ENCODE measurements around the gene SOX11. TPM values are rescaled to one million over a fixed set of nuclear protein-coding genes. Genes with fewer than 3 reads are reported as not detected.

The SOX11 gene
- total RNA-seq, 4 donors from 2014 or later: not detected

GRCh38 chr2:5699963-5700362 lies 7.8 kb downstream of the SOX11 start:
- intact Hi-C loops (cut with DNase I): no loop called here
- Histone ChIP-seq H3K9me3 (no peaks in the 10 kb centered on the region), H3K27ac (no peak overlapping the region), H3K4me1 (peaks cover 17 to 18% of the 10 kb centered on the region in 2 donors), H3K27me3 (peaks cover 33% of the 10 kb centered on the region), H3K36me3 (no peaks in the 10 kb centered on the region), H3K4me3 (replicated peaks in 1 of 3) (no peak overlapping the region)
- DNase-seq: no peak
- TF ChIP-seq POLR2A (IDR thresholded peaks at IDR 0.05) (no peak), CTCF (IDR thresholded peaks at IDR 0.05) (no peak)
- 92 to 94% methylated on average over 4 of the region's 4 CpGs for WGBS, 2 donors

- no peak overlapping the region for H3K27ac ChIP-seq
- peaks cover 17 to 18% of the 10 kb centered on the region in 2 donors for H3K4me1 ChIP-seq
- no peak overlapping the region for H3K4me3 ChIP-seq (replicated peaks in 1 of 3)
- H3K27me3 ChIP-seq: peaks cover 32% of the 10 kb centered on the region
- WGBS, 2 donors: 92 to 94% methylated on average over 5 of the region's 5 CpGs
- DNase-seq: no peak
- intact Hi-C loops (cut with DNase I): no loop called here
- no peaks in the 10 kb centered on the region for H3K36me3 ChIP-seq
- TF ChIP-seq CTCF (IDR thresholded peaks at IDR 0.05): no peak
- TF ChIP-seq POLR2A (IDR thresholded peaks at IDR 0.05): no peak
- no peaks in the 10 kb centered on the region for H3K9me3 ChIP-seq
Measured at GRCh38 chr2:5700551-5700950, 8.4 kb downstream of the SOX11 start.

GRCh38 chr2:5701266-5701665 lies 9.1 kb downstream of the SOX11 start:
- no peak for DNase-seq
- Histone ChIP-seq H3K9me3 (no peaks in the 10 kb centered on the region), H3K4me3 (replicated peaks in 1 of 3) (no peak overlapping the region), H3K36me3 (no peaks in the 10 kb centered on the region), H3K4me1 (peaks cover 10 to 11% of the 10 kb centered on the region in 2 donors), H3K27me3 (peaks cover 25% of the 10 kb centered on the region), H3K27ac (no peak overlapping the region)
- TF ChIP-seq CTCF (IDR thresholded peaks at IDR 0.05) (no peak), POLR2A (IDR thresholded peaks at IDR 0.05) (no peak)
- intact Hi-C loops (cut with DNase I): no loop called here
- WGBS, 2 donors: 85 to 94% methylated on average over 3 of the region's 3 CpGs

GRCh38 chr2:5703166-5703565 lies 11.0 kb downstream of the SOX11 start:
- H3K4me1 ChIP-seq: no peaks in the 10 kb centered on the region
- 91 to 94% methylated on average over 2 of the region's 2 CpGs for WGBS, 2 donors
- no peak for TF ChIP-seq POLR2A (IDR thresholded peaks at IDR 0.05)
- TF ChIP-seq CTCF (IDR thresholded peaks at IDR 0.05): no peak
- intact Hi-C loops (cut with DNase I): no loop called here
- no peaks in the 10 kb centered on the region for H3K9me3 ChIP-seq
- DNase-seq: no peak
- no peak overlapping the region for H3K4me3 ChIP-seq (replicated peaks in 1 of 3)
- no peak overlapping the region for H3K27ac ChIP-seq
- H3K27me3 ChIP-seq: peaks cover 10% of the 10 kb centered on the region
- H3K36me3 ChIP-seq: no peaks in the 10 kb centered on the region

GRCh38 chr2:5705490-5705889 lies 13.3 kb downstream of the SOX11 start:
- intact Hi-C loops (cut with DNase I): no loop called here
- Histone ChIP-seq H3K9me3 (no peaks in the 10 kb centered on the region), H3K4me3 (replicated peaks in 1 of 3) (no peak overlapping the region), H3K27ac (no peak overlapping the region), H3K4me1 (no peaks in the 10 kb centered on the region), H3K27me3 (no peaks in the 10 kb centered on the region), H3K36me3 (no peaks in the 10 kb centered on the region)
- no peak for TF ChIP-seq CTCF (IDR thresholded peaks at IDR 0.05)
- TF ChIP-seq POLR2A (IDR thresholded peaks at IDR 0.05): no peak
- 92 to 94% methylated on average over 4 of the region's 4 CpGs for WGBS, 2 donors
- DNase-seq: no peak

All from thyroid gland (tissue), 4 donors.